GM18505 (cell line): Measurements from ENCODE around the gene DGCR8.

Experiments
- ATAC-seq: cut with Tn5 transposase; IDR thresholded peaks from one replicate; pipeline ENCODE4 v1.9.1; 2021; ENCODE audit not compliant: unreplicated experiment
- POLR2A ChIP-seq: IDR thresholded peaks from 4 replicates; pipeline ENCODE4 v1.6.1; 2011; ENCODE audit warnings: borderline replicate concordance; ENCODE audit not compliant: insufficient read depth, insufficient read length; ENCODE audit errors: extremely low read depth

DGCR8 gene

GRCh38 chr22:20147237-20147988 is 67.4 kb downstream of the DGCR8 start:
- no peak for TF ChIP-seq POLR2A
- no peak for ATAC-seq

- no peak for ATAC-seq
- no peak for TF ChIP-seq POLR2A
Measured at GRCh38 chr22:20148414-20148813, 68.4 kb downstream of the DGCR8 start.

GRCh38 chr22:20149257-20150250 is 69.5 kb downstream of the DGCR8 start:
- TF ChIP-seq POLR2A = no peak
- no peak for ATAC-seq

- ATAC-seq = no peak
- no peak for TF ChIP-seq POLR2A
Measured at GRCh38 chr22:20150381-20151275, 70.6 kb downstream of the DGCR8 start, which contains the start of gene CCDC188. CCDC188 (minus strand) TSS chr22:20151055; CDS start chr22:20150986, 69 bp downstream.

GRCh38 chr22:20151276-20151588 is 71.2 kb downstream of the DGCR8 start:
- ATAC-seq = no peak
- TF ChIP-seq POLR2A = no peak

GRCh38 chr22:20152464-20152890 is 72.4 kb downstream of the DGCR8 start:
- ATAC-seq = no peak
- TF ChIP-seq POLR2A = no peak

- TF ChIP-seq POLR2A = no peak
- no peak for ATAC-seq
Measured at GRCh38 chr22:20153945-20154344, 73.9 kb downstream of the DGCR8 start.

GRCh38 chr22:20154602-20155187 is 74.7 kb downstream of the DGCR8 start:
- TF ChIP-seq POLR2A = no peak
- no peak for ATAC-seq

- no peak for TF ChIP-seq POLR2A
- no peak for ATAC-seq
Measured at GRCh38 chr22:20155330-20156041, 75.4 kb downstream of the DGCR8 start.

GRCh38 chr22:20156042-20156389 is 76.0 kb downstream of the DGCR8 start:
- TF ChIP-seq POLR2A = no peak
- ATAC-seq = no peak

- ATAC-seq = no peak
- no peak for TF ChIP-seq POLR2A
Measured at GRCh38 chr22:20156611-20157429, 76.8 kb downstream of the DGCR8 start.
